Measurements from ENCODE around the gene ROR1. TPM values are rescaled to one million over a fixed set of nuclear protein-coding genes. Genes with fewer than 3 reads are reported as not detected.

Gene ROR1
- total RNA-seq, 1 experiment from 2014 or later, result 37.2 TPM

GRCh38 chr1:64192290-64192689 is 418.5 kb downstream of the ROR1 start:
- no peaks in the 10 kb centered on the region for H3K27me3 Mint-ChIP-seq (ENCODE audit: insufficient read depth, unreplicated experiment)
- CTCF ChIA-PET, result no interaction called here

DNA sequence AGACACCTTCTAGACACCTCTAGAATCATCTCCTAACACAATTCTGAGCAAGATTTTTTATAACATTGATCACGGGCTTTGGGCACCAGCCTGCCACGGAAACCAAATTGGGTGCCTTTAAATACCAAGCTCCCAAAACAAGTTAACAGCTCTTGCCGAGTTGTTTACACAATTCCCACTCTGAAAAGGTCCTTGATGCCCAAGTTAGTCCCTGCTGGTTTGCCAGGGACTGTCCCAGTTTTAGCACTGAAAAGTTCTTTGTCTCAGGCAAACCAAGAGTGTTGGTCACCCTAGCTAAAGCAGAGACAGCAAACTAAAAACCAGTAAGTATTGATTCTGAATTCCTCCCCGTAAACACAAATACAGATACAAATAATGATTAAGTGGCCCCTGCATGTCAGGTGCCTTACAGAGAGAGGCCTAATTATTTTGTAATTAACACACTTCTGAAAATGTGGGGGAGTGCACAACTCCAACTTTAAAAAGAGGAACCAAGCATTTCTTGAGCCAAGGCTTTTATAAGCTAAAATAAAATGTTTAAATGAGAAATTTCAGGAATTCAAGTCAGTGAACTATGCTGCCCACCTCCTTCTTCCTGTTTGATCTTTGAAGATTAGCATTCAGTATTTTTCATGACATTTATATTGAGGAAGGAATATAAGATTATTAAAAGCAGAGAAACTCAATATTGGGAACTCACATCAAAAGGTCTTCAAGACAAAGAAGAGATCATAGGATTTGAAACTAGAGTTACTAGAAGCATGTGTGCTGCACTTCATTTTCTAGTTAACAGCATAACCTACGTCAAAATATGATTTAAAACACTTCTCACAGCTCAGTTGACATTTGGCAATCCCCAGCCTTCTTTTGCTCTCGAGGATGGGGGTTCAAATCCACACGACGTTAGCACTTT is 420.6 kb downstream of the ROR1 start:
- ChIA-PET POLR2A (no interaction called here), CTCF (no interaction called here)
- H3K36me3 ChIP-seq (ENCODE audit: control insufficient read depth, insufficient read depth, low read length), result no peaks in the 10 kb centered on the region
- Mint-ChIP-seq H3K27me3 (ENCODE audit: insufficient read depth, unreplicated experiment) (no peaks in the 10 kb centered on the region), H3K4me3 (ENCODE audit: unreplicated experiment) (no peak overlapping the region), H3K9me3 (ENCODE audit: unreplicated experiment) (no peaks in the 10 kb centered on the region), H3K36me3 (ENCODE audit: insufficient read depth, unreplicated experiment) (no peaks in the 10 kb centered on the region), H3K4me1 (ENCODE audit: low read depth, unreplicated experiment) (no peaks in the 10 kb centered on the region), H3K27ac (ENCODE audit: unreplicated experiment) (no peak overlapping the region)
- intact Hi-C loops (cut with micrococcal nuclease; ENCODE audit: unreplicated experiment), result no loop called here
- no peaks in the 10 kb centered on the region for H3K4me1 ChIP-seq
- H3K4me3 ChIP-seq (ENCODE audit: low read depth, low read length), result no peak overlapping the region
- no peak for DNase-seq
- no peaks in the 10 kb centered on the region for H3K9me3 ChIP-seq
- TF ChIP-seq CTCF (IDR thresholded peaks at IDR 0.05; ENCODE audit: insufficient read depth in 1 of 2, low read depth in 1 of 2, low read length in 1 of 2, severe bottlenecking in 1 of 2, unreplicated experiment in 1 of 2), result no peak
- no peaks in the 10 kb centered on the region for H3K27me3 ChIP-seq (replicated peaks; ENCODE audit: control insufficient read depth, insufficient read depth, low read length)
- no TSS peak for BruUV-seq (replicated peaks)

More at GRCh38 chr1:64192290-64192689, 418.5 kb downstream of the ROR1 start:
- Mint-ChIP-seq H3K4me1 (ENCODE audit: low read depth, unreplicated experiment) (no peaks in the 10 kb centered on the region), H3K27ac (ENCODE audit: unreplicated experiment) (no peak overlapping the region), H3K4me3 (ENCODE audit: unreplicated experiment) (no peak overlapping the region), H3K9me3 (ENCODE audit: unreplicated experiment) (no peaks in the 10 kb centered on the region), H3K36me3 (ENCODE audit: insufficient read depth, unreplicated experiment) (no peaks in the 10 kb centered on the region)
- Histone ChIP-seq H3K4me3 (ENCODE audit: low read depth, low read length) (no peak overlapping the region), H3K4me1 (no peaks in the 10 kb centered on the region), H3K9me3 (no peaks in the 10 kb centered on the region), H3K36me3 (ENCODE audit: control insufficient read depth, insufficient read depth, low read length) (no peaks in the 10 kb centered on the region), H3K27me3 (replicated peaks; ENCODE audit: control insufficient read depth, insufficient read depth, low read length) (no peaks in the 10 kb centered on the region)
- intact Hi-C loops (cut with micrococcal nuclease; ENCODE audit: unreplicated experiment), result no loop called here
- no peak for TF ChIP-seq CTCF (IDR thresholded peaks at IDR 0.05; ENCODE audit: insufficient read depth in 1 of 2, low read depth in 1 of 2, low read length in 1 of 2, severe bottlenecking in 1 of 2, unreplicated experiment in 1 of 2)
- no TSS peak for BruUV-seq (replicated peaks)
- DNase-seq, result no peak
- POLR2A ChIA-PET, result no interaction called here

DNA sequence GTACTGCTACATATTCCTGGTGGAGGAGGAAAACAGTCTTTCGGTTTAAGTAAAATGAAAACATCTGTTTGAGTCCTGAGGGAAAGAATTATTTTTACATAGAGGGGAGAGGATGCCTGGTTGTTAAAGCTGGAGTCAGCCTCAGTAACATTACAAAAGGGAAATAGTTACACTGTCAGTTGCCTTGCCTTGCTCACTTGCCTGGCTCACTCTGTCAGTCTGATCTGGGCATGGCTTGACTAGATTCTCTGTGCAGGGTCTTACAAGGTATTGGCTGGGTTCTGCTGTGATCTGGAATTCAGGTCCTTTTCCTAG is 421.2 kb downstream of the ROR1 start:
- intact Hi-C loops (cut with micrococcal nuclease; ENCODE audit: unreplicated experiment), result no loop called here
- H3K4me3 ChIP-seq (ENCODE audit: low read depth, low read length), result no peak overlapping the region
- no peaks in the 10 kb centered on the region for H3K9me3 Mint-ChIP-seq (ENCODE audit: unreplicated experiment)
- no peak for TF ChIP-seq CTCF (IDR thresholded peaks at IDR 0.05; ENCODE audit: insufficient read depth in 1 of 2, low read depth in 1 of 2, low read length in 1 of 2, severe bottlenecking in 1 of 2, unreplicated experiment in 1 of 2)
- ChIA-PET CTCF (no interaction called here), POLR2A (no interaction called here)
- no peaks in the 10 kb centered on the region for H3K27me3 Mint-ChIP-seq (ENCODE audit: insufficient read depth, unreplicated experiment)
- DNase-seq, result no peak
- BruUV-seq (replicated peaks), result no TSS peak
- H3K36me3 ChIP-seq (ENCODE audit: control insufficient read depth, insufficient read depth, low read length), result no peaks in the 10 kb centered on the region
- H3K9me3 ChIP-seq, result no peaks in the 10 kb centered on the region
- no peak overlapping the region for H3K27ac Mint-ChIP-seq (ENCODE audit: unreplicated experiment)
- H3K4me1 Mint-ChIP-seq (ENCODE audit: low read depth, unreplicated experiment), result no peaks in the 10 kb centered on the region
- no peak overlapping the region for H3K4me3 Mint-ChIP-seq (ENCODE audit: unreplicated experiment)
- no peaks in the 10 kb centered on the region for H3K4me1 ChIP-seq
- no peaks in the 10 kb centered on the region for H3K27me3 ChIP-seq (replicated peaks; ENCODE audit: control insufficient read depth, insufficient read depth, low read length)
- H3K36me3 Mint-ChIP-seq (ENCODE audit: insufficient read depth, unreplicated experiment), result no peaks in the 10 kb centered on the region

Measured in Caco-2 (cell line).